Muscle of back (tissue), 11 donors: ENCODE data around the gene E2F4. TPM values are rescaled to one million over a fixed set of nuclear protein-coding genes. Genes with fewer than 3 reads are reported as not detected.

ENCODE experiments used
- DNase-seq, 3 donors: peaks; one replicate each; pipeline versions ENCODE4 v3.0.0 to v3.0.0-alpha.2; 2013
- polyA plus RNA-seq, 10 donors: library from polyadenylated mRNA; unstranded; fragments of 120-200 nt; gene quantifications; one replicate each; pipeline ENCODE4 v1.2.1, GENCODE V29; 2013; ENCODE audit not compliant: insufficient read length in 10 of 10

Gene E2F4
- polyA plus RNA-seq, 10 donors: 31.7 to 48.1 (median 41.0) TPM

GRCh38 chr16:67206838-67207248 lies 14.9 kb downstream of the E2F4 start:
- no peak for DNase-seq

- DNase-seq: no peak
Observed at GRCh38 chr16:67207249-67208091, 15.5 kb downstream of the E2F4 start.

DNA sequence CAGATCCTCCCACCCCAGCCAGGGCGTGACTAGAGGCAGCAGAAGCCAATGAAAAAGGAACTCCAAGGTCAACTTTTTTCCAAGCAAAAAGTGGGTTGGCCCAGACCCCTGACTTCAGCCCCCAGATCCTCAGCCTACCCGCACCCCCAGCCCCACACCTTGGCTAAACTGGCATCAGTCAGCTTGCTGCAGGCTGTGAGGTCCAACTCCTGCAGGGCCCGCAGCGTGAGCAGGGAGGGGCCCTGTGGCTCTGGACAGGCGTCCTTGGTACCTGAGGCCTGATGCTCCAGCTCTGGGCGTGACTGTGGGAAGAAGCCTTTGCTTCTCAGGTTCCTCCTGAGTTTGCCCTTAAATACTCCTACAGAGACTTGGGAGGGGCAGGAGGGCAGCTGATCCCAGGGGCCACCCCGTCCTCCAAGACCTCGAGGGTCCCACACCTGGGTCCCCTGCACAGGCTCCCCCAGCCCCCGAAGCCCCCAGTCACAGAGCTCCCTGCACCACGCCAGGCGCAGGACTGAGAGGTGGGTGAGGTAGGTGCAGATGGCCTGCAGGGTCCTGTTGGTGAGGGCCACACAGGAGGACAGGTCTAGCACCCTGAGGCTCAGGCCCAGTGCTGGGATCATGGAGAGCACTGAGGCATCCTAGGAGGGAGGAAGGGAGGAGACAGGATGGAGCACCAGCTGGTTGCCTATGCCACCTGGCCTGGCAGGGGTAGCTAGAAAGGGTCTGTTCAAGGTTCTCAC lies 16.4 kb downstream of the E2F4 start:
- no peak for DNase-seq

GRCh38 chr16:67209565-67209964 lies 17.6 kb downstream of the E2F4 start:
- DNase-seq: no peak

DNA sequence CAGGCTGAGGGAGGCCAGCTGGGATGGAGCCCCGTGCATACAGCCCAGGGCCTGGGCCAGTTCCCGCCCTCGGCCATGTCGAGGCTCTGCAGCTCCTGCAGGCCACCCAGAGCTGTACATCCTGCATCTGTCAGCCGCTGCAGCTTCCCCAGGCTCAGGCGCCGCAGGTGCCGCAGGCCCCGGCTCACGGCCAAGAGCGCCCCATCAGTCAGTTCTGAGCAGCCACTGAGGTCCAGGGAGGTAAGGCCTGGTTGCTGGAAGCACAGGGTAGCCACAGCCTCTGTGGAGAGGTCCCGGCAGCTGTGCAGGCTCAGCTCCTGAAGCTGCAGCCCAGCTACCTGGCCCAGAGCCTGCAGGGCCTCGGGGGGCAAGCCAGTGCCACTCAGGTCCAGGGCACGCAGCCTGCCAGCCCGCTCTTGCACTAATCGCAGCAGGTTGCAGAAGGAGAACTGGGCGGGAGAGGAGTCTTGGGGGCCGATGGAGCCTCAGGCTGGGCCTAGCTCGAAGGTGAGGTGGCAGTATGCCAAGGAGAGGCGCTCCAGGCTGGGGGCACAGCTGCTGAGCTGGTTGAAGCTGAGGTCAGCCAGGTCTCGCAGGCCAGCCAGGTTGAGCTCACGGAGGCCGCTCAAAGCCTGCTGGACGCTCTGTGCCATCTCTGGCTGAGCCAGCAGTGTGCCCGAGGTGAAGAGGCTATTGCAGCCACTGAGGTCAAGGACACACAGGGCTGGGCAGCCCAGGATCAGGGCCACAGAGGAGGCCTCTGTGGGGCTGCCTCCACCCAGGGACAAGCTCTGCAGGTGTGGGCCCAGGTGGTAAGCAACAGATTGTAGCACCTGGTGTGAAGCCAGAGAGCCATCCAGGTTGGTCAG lies 18.3 kb downstream of the E2F4 start:
- DNase-seq: no peak

- no peak for DNase-seq
Observed at GRCh38 chr16:67211674-67212073, 19.7 kb downstream of the E2F4 start.

DNA sequence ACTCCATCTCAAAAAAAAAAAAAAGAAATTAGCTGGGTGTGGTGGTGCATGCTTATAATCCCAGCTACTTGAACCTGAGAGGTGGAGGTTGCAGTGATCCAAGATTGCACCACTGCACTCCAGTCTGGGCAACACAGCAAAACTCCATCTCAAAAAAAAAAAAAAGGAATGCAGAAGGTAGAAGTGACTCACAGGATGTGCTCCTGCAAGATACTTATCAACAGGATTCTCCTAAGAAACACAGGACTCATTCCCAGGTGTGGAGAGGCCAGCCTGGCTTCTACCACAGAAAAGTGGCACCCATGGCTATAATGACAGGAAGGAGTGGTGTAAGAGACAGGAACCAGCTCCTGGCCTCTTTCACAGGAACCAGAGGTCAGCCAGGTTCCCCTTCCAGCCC lies 20.8 kb downstream of the E2F4 start:
- DNase-seq: no peak

- DNase-seq: no peak
Observed at GRCh38 chr16:67213197-67214019, 21.5 kb downstream of the E2F4 start.

DNA sequence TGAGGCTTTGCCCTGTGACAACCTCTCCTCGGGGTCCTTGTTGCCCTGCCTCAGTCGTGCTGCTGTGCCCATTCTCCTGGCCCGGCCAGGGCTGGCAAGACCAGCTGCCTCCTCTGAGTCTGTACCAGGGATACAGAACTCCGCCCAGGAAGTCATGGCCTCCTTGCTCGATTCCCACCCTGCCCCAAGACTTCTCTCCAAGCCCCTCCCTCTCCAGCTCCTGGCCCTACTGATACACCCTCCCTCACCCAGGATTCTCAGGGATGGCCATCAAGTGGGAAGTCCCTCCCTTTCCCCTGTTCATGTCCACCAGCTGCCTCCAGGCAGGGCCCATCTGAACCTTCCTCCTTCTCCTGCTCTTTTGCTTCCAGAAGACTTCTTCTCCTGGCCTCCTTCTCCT lies 23.8 kb downstream of the E2F4 start:
- no peak for DNase-seq

GRCh38 chr16:67216612-67217490 lies 24.9 kb downstream of the E2F4 start:
- DNase-seq: no peak

DNA sequence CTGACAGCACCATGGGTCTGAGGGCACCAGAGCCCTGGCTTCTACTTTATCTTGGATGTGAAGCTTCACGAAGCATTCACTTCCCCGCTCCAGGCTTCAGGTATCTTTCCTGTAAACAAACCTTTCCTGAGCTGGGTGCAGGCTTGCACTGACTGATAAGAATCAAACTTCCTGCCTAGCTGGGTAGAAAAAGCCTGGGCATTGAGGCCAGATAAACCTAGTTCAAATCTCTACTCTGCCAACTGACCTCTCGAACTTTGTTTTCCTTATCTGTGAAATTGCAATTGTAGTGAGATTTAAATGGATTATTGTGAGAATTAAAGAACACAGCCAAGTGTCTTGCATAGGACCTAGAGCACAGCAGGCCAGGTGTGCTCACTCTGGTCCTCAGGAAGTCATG lies 32.0 kb downstream of the E2F4 start:
- DNase-seq: no peak

GRCh38 chr16:67226295-67226803 lies 34.4 kb downstream of the E2F4 start:
- DNase-seq: no peak

DNA sequence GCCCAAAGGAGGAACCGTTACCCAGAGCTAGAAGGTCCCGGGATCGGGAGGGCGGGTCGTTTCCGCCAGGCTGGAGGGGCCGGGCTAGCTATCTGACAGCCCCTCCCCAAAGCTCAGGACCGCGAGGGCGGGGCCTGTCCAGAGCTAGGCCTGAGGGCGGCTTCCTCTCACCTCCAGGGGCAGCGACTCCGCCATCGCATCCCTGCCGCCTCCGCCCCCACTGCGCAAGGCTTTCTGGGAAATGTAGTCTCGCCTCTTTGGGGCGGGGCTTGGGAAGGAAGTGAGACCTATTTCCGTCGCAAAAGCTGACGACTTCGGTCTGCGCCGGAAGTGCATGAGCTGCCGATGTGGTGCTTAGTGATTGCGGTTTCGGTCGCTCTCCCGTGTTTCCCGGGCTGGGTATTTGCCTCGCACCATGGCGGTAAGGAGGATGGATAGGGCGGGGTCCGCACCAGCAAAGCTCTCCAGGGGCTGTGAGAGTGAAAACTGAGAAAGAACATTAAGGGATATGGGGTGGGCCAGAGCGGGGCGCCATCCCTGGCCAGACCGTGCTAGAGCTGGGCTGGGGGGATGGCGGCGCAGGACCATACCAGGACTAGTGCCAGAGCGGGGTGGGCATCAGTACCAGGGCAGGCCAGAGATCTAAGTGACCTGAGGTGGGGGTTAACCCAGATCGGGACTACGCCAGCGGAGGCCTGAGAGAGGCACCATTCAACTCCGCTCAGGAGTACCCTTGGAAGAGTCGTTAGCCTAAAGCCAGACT lies 35.0 kb downstream of the E2F4 start, which contains the start of gene TMEM208:
TMEM208 (plus strand) TSS at position 327 of the 763 bp plus-strand sequence; CDS start at position 416, 89 bp downstream.
- peak; percentile 99 for DNase-seq

GRCh38 chr16:67227567-67227921 lies 35.6 kb downstream of the E2F4 start:
- DNase-seq: no peak

DNA sequence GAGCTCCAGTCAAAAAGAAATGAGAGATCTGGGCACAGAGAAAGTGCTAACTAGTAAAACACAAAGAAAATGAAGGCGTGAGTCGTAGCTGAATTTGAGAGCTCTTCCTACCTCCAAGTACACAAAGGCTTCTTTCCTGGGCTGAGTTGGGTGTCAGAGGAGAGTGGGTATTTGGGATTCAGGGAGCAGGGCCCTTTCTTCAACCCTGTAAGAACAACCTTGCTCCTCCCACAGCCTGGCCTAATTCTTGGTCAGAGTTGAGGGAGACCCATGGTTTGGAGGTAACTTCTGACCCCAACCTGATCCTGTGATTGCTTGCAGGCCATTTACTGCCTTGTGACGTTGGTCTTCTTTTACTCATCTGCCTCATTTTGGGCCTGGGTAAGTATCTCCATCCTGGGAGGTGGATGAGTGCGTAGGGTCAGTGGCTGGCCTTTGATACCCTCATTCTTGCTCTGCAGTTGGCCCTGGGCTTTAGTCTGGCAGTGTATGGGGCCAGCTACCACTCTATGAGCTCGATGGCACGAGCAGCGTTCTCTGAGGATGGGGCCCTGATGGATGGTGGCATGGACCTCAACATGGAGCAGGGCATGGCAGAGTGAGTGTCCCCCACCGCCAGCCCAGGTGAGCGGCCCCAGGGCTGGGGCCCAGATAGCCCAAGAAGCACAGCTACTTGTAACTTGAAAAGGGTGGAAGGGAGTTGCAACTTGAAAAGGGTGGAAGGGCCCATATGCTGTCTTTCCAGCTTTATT lies 36.3 kb downstream of the E2F4 start:
- no peak for DNase-seq

GRCh38 chr16:67228905-67229304 lies 37.0 kb downstream of the E2F4 start:
- DNase-seq: no peak

- no peak for DNase-seq
Observed at GRCh38 chr16:67229906-67230808, 38.2 kb downstream of the E2F4 start.
